Hematopoietic multipotent progenitor cell treated with erythropoietin and hydrocortisone succinate and interleukin-3 and kit ligand, for 17 days (in vitro differentiated cells): Measurements from ENCODE around the gene HYPK.
"Not testable (repeated sequence)": the region's sequence is repeated elsewhere in the genome, so short reads cannot be mapped to it uniquely, and the experiment has no call there.

Source experiments
- DNase-seq: peaks from one replicate; pipeline ENCODE4 v3.0.0-alpha.2; 2015; ENCODE audit warnings: low spot score

The HYPK gene

GRCh38 chr15:43795997-43796396 is 4.4 kb upstream of the HYPK start:
- DNase-seq: no peak

GRCh38 chr15:43796566-43796965 is 3.8 kb upstream of the HYPK start:
- DNase-seq: no peak

GRCh38 chr15:43799209-43799944 is 1.0 kb upstream of the HYPK start:
- no peak for DNase-seq

GRCh38 chr15:43799945-43800285 is 484 bp upstream of the HYPK start, which contains the start of gene SERINC4:
SERINC4 (minus strand) TSS chr15:43800220; CDS start chr15:43799986, 234 bp downstream.
- DNase-seq: no peak

GRCh38 chr15:43802676-43803075 is 2.3 kb downstream of the HYPK start:
- not testable (repeated sequence) for DNase-seq

GRCh38 chr15:43808435-43808950 is 8.1 kb downstream of the HYPK start:
- no peak for DNase-seq

GRCh38 chr15:43808960-43809678 is 8.7 kb downstream of the HYPK start:
- DNase-seq: no peak

GRCh38 chr15:43815064-43815463 is 14.7 kb downstream of the HYPK start:
- not testable (repeated sequence) for DNase-seq

- no peak for DNase-seq
These were observed 21.1 kb downstream of the HYPK start for GRCh38 chr15:43821505-43821904.

GRCh38 chr15:43824302-43825246 is 24.2 kb downstream of the HYPK start, which contains the start of gene MFAP1:
MFAP1 (minus strand) TSS chr15:43824690; CDS start chr15:43824569, 121 bp downstream.
- DNase-seq: peak; percentile 93

GRCh38 chr15:43825305-43825704 is 24.9 kb downstream of the HYPK start:
- DNase-seq: not testable (repeated sequence)

- DNase-seq: no peak
These were observed 25.7 kb downstream of the HYPK start for GRCh38 chr15:43826029-43826507.

- peak; percentile 65 for DNase-seq
These were observed 26.3 kb downstream of the HYPK start, which contains the start of gene WDR76 for GRCh38 chr15:43826508-43827341. WDR76 (plus strand) TSS chr15:43827002; CDS start chr15:43827033, 31 bp downstream.

- DNase-seq: no peak
These were observed 27.8 kb downstream of the HYPK start for GRCh38 chr15:43828061-43828657.

- not testable (repeated sequence) for DNase-seq
These were observed 29.6 kb downstream of the HYPK start for GRCh38 chr15:43829951-43830540.

GRCh38 chr15:43830691-43831275 is 30.4 kb downstream of the HYPK start:
- DNase-seq: not testable (repeated sequence)

GRCh38 chr15:43831519-43832052 is 31.2 kb downstream of the HYPK start:
- not testable (repeated sequence) for DNase-seq

GRCh38 chr15:43832485-43832884 is 32.1 kb downstream of the HYPK start:
- DNase-seq: not testable (repeated sequence)

- DNase-seq: no peak
These were observed 45.0 kb downstream of the HYPK start for GRCh38 chr15:43845421-43845820.
